ENCODE results near the gene IRF2BP2. TPM values are rescaled to one million over a fixed set of nuclear protein-coding genes. Genes with fewer than 3 reads are reported as not detected.

IRF2BP2 gene
- total and polyA plus RNA-seq, 10 of the 15 experiments (the other 5 are each of a cell fraction or from before 2014, with no cell fraction given): 7.5 to 114 (median 52.3) TPM

DNA sequence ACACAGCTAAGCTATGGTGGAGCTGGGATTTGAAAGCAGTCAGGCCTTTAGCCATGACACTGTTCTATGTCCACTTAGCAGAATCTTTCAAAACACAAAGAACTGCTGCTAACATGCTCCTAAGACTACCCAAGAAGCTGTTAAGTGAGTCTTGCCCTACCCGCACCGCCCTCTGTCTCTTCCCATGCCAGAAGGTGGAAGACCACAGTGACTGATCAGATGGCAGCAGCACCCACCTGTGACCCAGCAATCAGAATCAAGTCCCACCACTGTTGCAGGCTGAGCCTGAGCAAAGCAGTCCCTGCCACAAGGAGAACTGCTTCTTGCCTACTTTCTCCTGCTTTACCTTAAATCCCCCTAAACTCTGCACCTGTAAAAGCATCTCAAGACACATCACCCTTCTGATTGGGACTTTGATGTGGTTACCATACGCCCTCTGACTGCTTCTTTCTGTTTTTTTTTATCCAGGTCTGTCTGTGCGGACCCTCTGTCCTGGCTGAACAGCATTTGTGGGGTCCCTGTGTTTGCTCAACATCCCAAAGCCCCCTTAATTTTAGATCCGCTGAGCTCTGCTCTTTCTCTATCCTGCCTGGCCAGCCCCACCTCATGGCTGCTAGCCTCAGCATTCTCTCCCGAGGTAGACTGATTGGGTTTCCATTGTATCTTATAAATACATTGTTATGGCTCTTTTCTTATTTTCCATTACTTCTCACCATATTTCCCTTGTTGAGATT lies 16.0 kb downstream of the IRF2BP2 start (continued):
- no peak for TF ChIP-seq SPI1 (IDR thresholded peaks at IDR 0.05; ENCODE audit: borderline replicate concordance, insufficient read depth, low read depth, low read length)
- no peak for TF ChIP-seq TCF12 (IDR thresholded peaks at IDR 0.05; ENCODE audit: low read depth, low read length)
- no peak for TF ChIP-seq NRF1 (conservative IDR thresholded peaks at IDR 0.05; ENCODE audit: low read depth, low read length)
- no peak for TF ChIP-seq NFYA (IDR thresholded peaks at IDR 0.05; ENCODE audit: borderline replicate concordance, low read depth, low read length)
- TF ChIP-seq MAX (IDR thresholded peaks at IDR 0.05; ENCODE audit: low read depth, low read length): no peak

DNA sequence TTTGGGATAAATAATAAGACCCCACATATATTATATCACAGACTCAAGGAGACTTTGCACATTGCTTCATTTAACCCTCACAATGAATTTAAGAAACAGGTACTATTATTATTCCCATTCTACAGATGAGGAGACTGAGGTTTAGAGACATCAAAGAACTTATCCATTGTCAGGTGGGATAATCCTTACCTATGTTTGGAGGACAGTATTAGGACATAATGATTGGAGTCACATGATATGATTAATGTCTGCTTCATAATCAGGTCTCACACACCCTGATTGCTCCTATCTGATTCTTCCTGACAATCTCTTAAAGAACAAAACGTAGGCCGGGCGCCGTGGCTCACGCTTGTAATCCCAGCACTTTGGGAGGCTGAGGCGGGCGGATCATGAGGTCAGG lies 16.9 kb downstream of the IRF2BP2 start:
- SMC1A ChIA-PET (ENCODE audit: uncharacterized antibody, unreplicated experiment): no interaction called here
- FAIRE-seq (no peak), DNase-seq (ENCODE audit: low read depth, low spot score) (no peak), ATAC-seq (no peak)
- H3K79me2 ChIP-seq (ENCODE audit: control insufficient read depth, insufficient read depth, low read length): no peaks in the 10 kb centered on the region
- in situ Hi-C loops (cut with MboI): no loop called here
- H3K27me3 ChIP-seq (replicated peaks in 1 of 2; ENCODE audit: control insufficient read depth in 2 of 2, insufficient read depth in 2 of 2, low read length in 1 of 2): no peaks in the 10 kb centered on the region
- no TSS peak for BruUV-seq (replicated peaks)
- H3K4me3 ChIP-seq: no peak overlapping the region
- no peak overlapping the region for H2AFZ ChIP-seq (ENCODE audit: control insufficient read depth, low read depth, low read length)
- no peak overlapping the region for H3K27ac ChIP-seq (ENCODE audit: control insufficient read depth, insufficient read depth)
- intact Hi-C loops (cut with micrococcal nuclease; ENCODE audit: unreplicated experiment): no loop called here
- no peaks in the 10 kb centered on the region for H3K9me3 ChIP-seq (replicated peaks; ENCODE audit: control insufficient read depth, insufficient read depth, low read length)
- POLR2A ChIA-PET: no interaction called here
- CTCF ChIA-PET: interaction anchor here (1.3 kb wide), 1 partner anchor 10 kb away, joined by 3 read pairs; no protein-coding TSS in a partner anchor
- H3K36me3 ChIP-seq (ENCODE audit: control insufficient read depth in 2 of 2, insufficient read depth in 2 of 2, low read length in 1 of 2): no peaks in the 10 kb centered on the region; a peak in 1 of 4 replicates
- RAD21 ChIA-PET (ENCODE audit: unreplicated experiment): interaction anchor here (0.7 kb wide), 1 partner anchor 335 kb away, joined by 3 read pairs; no protein-coding TSS in a partner anchor
- no peaks in the 10 kb centered on the region for H4K20me1 ChIP-seq (ENCODE audit: control insufficient read depth, insufficient read depth)
- no peaks in the 10 kb centered on the region; the same call in 1 of the 2 replicates for H3K4me1 ChIP-seq (ENCODE audit: control insufficient read depth, insufficient read depth, low read length)
- WGBS (ENCODE audit: insufficient coverage, insufficient replicate concordance, low lambda C conversion rate, missing lambda C conversion rate): 54% methylated on average over 7 of the region's 7 CpGs
- no peak overlapping the region for H3K4me2 ChIP-seq (ENCODE audit: control insufficient read depth, insufficient read depth)
- H3K9ac ChIP-seq (ENCODE audit: control insufficient read depth, insufficient read depth, low read length): no peak overlapping the region
- TF ChIP-seq BRCA1 (IDR thresholded peaks at IDR 0.05; ENCODE audit: low read depth, low read length): no peak
- no peak for TF ChIP-seq ETV6 (conservative IDR thresholded peaks at IDR 0.05 in 1 of 2, IDR thresholded peaks at IDR 0.05 in 1 of 2; ENCODE audit: borderline replicate concordance in 1 of 2, low read depth in 1 of 2)
- TF ChIP-seq POLR2AphosphoS5 (IDR thresholded peaks at IDR 0.05; ENCODE audit: low read length): no peak
- no peak for TF ChIP-seq ATF7 (IDR thresholded peaks at IDR 0.05; ENCODE audit: low read depth)
- TF ChIP-seq ZNF274 (IDR thresholded peaks at IDR 0.05; ENCODE audit: insufficient read depth, insufficient read length): no peak
- no peak for TF ChIP-seq LARP7 (IDR thresholded peaks at IDR 0.05)
- no peak for TF ChIP-seq SMAD1 (IDR thresholded peaks at IDR 0.05; ENCODE audit: low read depth, partially characterized antibody)
- TF ChIP-seq E2F8 (IDR thresholded peaks at IDR 0.05; ENCODE audit: low read depth, partially characterized antibody): no peak
- no peak for TF ChIP-seq MXI1 (IDR thresholded peaks at IDR 0.05; ENCODE audit: low read depth, low read length)
- TF ChIP-seq, protein P1, sequence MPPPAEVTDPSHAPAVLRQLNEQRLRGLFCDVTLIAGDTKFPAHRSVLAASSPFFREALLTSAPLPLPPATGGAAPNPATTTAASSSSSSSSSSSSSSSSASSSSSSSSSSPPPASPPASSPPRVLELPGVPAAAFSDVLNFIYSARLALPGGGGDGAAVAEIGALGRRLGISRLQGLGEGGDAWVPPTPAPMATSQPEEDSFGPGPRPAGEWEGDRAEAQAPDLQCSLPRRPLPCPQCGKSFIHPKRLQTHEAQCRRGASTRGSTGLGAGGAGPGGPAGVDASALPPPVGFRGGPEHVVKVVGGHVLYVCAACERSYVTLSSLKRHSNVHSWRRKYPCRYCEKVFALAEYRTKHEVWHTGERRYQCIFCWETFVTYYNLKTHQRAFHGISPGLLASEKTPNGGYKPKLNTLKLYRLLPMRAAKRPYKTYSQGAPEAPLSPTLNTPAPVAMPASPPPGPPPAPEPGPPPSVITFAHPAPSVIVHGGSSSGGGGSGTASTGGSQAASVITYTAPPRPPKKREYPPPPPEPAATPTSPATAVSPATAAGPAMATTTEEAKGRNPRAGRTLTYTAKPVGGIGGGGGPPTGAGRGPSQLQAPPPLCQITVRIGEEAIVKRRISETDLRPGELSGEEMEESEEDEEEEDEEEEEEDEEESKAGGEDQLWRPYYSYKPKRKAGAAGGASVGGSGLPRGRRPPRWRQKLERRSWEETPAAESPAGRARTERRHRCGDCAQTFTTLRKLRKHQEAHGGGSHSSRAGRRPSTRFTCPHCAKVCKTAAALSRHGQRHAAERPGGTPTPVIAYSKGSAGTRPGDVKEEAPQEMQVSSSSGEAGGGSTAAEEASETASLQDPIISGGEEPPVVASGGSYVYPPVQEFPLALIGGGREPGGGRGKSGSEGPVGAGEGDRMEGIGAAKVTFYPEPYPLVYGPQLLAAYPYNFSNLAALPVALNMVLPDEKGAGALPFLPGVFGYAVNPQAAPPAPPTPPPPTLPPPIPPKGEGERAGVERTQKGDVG (CRISPR knock-in tag; IDR thresholded peaks at IDR 0.05): no peak
- TF ChIP-seq ZZZ3 (IDR thresholded peaks at IDR 0.05; ENCODE audit: control insufficient read depth, insufficient read length, low read depth): no peak
